Mesodermal cell (in vitro differentiated cells): ENCODE measurements around the gene TMEM258.
A peak's percentile ranks its signal among the peaks of the same experiment; 100 is the strongest.

Experiments used
- H3K27ac ChIP-seq: 2 replicates; pipeline ENCODE4 v1.7.0; 2013; ENCODE audit warnings: mild to moderate bottlenecking, low read depth, low read length, moderate library complexity; ENCODE audit not compliant: severe bottlenecking
- H3K36me3 ChIP-seq: 2 replicates; pipeline ENCODE4 v1.7.1; 2013; ENCODE audit warnings: mild to moderate bottlenecking, low read length, moderate library complexity; ENCODE audit not compliant: control insufficient read depth, insufficient read depth
- H3K4me1 ChIP-seq: one replicate; pipeline ENCODE4 v1.7.1; 2013; ENCODE audit warnings: mild to moderate bottlenecking, low read length; ENCODE audit not compliant: insufficient read depth, control insufficient read depth, poor library complexity, severe bottlenecking
- H3K4me3 ChIP-seq: 2 replicates; pipeline ENCODE4 v1.7.0; 2013; ENCODE audit warnings: low read length, control low read depth, mild to moderate bottlenecking; ENCODE audit not compliant: insufficient read depth, poor library complexity, severe bottlenecking; ENCODE audit errors: extremely low read depth
- H3K9me3 ChIP-seq: 2 replicates; pipeline ENCODE4 v1.7.1; 2013; ENCODE audit warnings: mild to moderate bottlenecking, low read length, moderate library complexity; ENCODE audit not compliant: control insufficient read depth
- WGBS, 2 experiments: methylation state at CpG; one replicate each; pipeline ENCODE4 v1.1.5; 2013; ENCODE audit warnings: missing lambda C conversion rate in 2 of 2; ENCODE audit not compliant: insufficient coverage in 2 of 2; 5-methylcytosine and 5-hydroxymethylcytosine counted together

The TMEM258 gene

GRCh38 chr11:61773356-61773755 lies 19.0 kb downstream of the TMEM258 start:
- Histone ChIP-seq H3K4me3 (no peak overlapping the region), H3K27ac (peak overlapping the region; percentile 79), H3K9me3 (no peaks in the 10 kb centered on the region), H3K4me1 (peaks cover 53% of the 10 kb centered on the region), H3K36me3 (peaks cover 53% of the 10 kb centered on the region)
- WGBS, 2 experiments, result 48 to 66% methylated on average over 5 to 6 of the region's 10 CpGs

GRCh38 chr11:61771985-61772455 lies 20.4 kb downstream of the TMEM258 start:
- no peak overlapping the region for H3K4me3 ChIP-seq
- H3K36me3 ChIP-seq, result peaks cover 44% of the 10 kb centered on the region
- WGBS, 2 experiments, result 83 to 90% methylated on average over 1 to 2 of the region's 7 CpGs
- no peaks in the 10 kb centered on the region for H3K9me3 ChIP-seq
- peaks cover 55% of the 10 kb centered on the region for H3K4me1 ChIP-seq
- H3K27ac ChIP-seq, result peak overlapping the region; percentile 79

- 93 to 94% methylated on average over 12 to 13 of the region's 15 CpGs for WGBS, 2 experiments
- Histone ChIP-seq H3K9me3 (no peaks in the 10 kb centered on the region), H3K4me1 (peaks cover 55% of the 10 kb centered on the region)
These were observed 21.1 kb downstream of the TMEM258 start for GRCh38 chr11:61771195-61771894.

GRCh38 chr11:61769946-61770683 lies 22.3 kb downstream of the TMEM258 start:
- WGBS, 2 experiments, result 78 to 87% methylated on average over 3 to 5 of the region's 20 CpGs
- Histone ChIP-seq H3K4me1 (peaks cover 55% of the 10 kb centered on the region), H3K9me3 (no peaks in the 10 kb centered on the region), H3K27ac (peak overlapping the region; percentile 57), H3K4me3 (no peak overlapping the region), H3K36me3 (peaks cover 42% of the 10 kb centered on the region)

More at GRCh38 chr11:61771195-61771894, 21.1 kb downstream of the TMEM258 start:
- H3K4me3 ChIP-seq, result no peak overlapping the region
- peaks cover 43% of the 10 kb centered on the region for H3K36me3 ChIP-seq
- H3K27ac ChIP-seq, result peak overlapping the region; percentile 79

GRCh38 chr11:61769169-61769920 lies 23.1 kb downstream of the TMEM258 start:
- no peak overlapping the region for H3K4me3 ChIP-seq
- peaks cover 38% of the 10 kb centered on the region for H3K36me3 ChIP-seq
- 91 to 93% methylated on average over 18 to 27 of the region's 33 CpGs for whole genome bisulfite sequencing, 2 experiments
- H3K27ac ChIP-seq, result peak overlapping the region; percentile 57
- H3K9me3 ChIP-seq, result no peaks in the 10 kb centered on the region
- peaks cover 55% of the 10 kb centered on the region for H3K4me1 ChIP-seq

GRCh38 chr11:61768376-61769076 lies 23.9 kb downstream of the TMEM258 start:
- WGBS, 2 experiments, result 85 to 94% methylated on average over 6 to 8 of the region's 11 CpGs
- Histone ChIP-seq H3K4me1 (peaks cover 56% of the 10 kb centered on the region), H3K36me3 (peaks cover 32% of the 10 kb centered on the region), H3K9me3 (no peaks in the 10 kb centered on the region), H3K4me3 (no peak overlapping the region), H3K27ac (peak overlapping the region; percentile 29)

- Histone ChIP-seq H3K27ac (no peak overlapping the region), H3K9me3 (no peaks in the 10 kb centered on the region), H3K4me3 (no peak overlapping the region), H3K4me1 (peaks cover 54% of the 10 kb centered on the region), H3K36me3 (peaks cover 37% of the 10 kb centered on the region)
- WGBS, 2 experiments, result 92 to 97% methylated on average over 10 to 13 of the region's 13 CpGs
These were observed 26.0 kb downstream of the TMEM258 start for GRCh38 chr11:61766353-61766841.

- Histone ChIP-seq H3K9me3 (no peaks in the 10 kb centered on the region), H3K4me3 (no peak overlapping the region), H3K36me3 (peaks cover 37% of the 10 kb centered on the region), H3K4me1 (peaks cover 52% of the 10 kb centered on the region), H3K27ac (no peak overlapping the region)
- WGBS, 2 experiments, result 90 to 92% methylated on average over 19 to 26 of the region's 26 CpGs
These were observed 26.7 kb downstream of the TMEM258 start for GRCh38 chr11:61765550-61766253.

- peaks cover 48% of the 10 kb centered on the region for H3K4me1 ChIP-seq
- no peak overlapping the region for H3K4me3 ChIP-seq
- H3K27ac ChIP-seq, result peak overlapping the region; percentile 49
- H3K9me3 ChIP-seq, result no peaks in the 10 kb centered on the region
- WGBS, 2 experiments, result 77 to 82% methylated on average over 17 to 19 of the region's 22 CpGs
- peaks cover 34% of the 10 kb centered on the region for H3K36me3 ChIP-seq
These were observed 27.7 kb downstream of the TMEM258 start for GRCh38 chr11:61764606-61765260.
